Activated T-helper 9 cell treated with anti-CD3 and anti-CD28 coated beads, Interleukin-2, amount 50 U/mL, for 16 hours (primary cell): ENCODE results near the gene GRID1.
A peak's percentile ranks its signal among the peaks of the same experiment; 100 is the strongest.

ENCODE experiments used
- DNase-seq: peaks from one replicate; pipeline ENCODE4 v3.0.0-alpha.2; 2020; ENCODE audit warnings: low read depth

Gene GRID1

DNA sequence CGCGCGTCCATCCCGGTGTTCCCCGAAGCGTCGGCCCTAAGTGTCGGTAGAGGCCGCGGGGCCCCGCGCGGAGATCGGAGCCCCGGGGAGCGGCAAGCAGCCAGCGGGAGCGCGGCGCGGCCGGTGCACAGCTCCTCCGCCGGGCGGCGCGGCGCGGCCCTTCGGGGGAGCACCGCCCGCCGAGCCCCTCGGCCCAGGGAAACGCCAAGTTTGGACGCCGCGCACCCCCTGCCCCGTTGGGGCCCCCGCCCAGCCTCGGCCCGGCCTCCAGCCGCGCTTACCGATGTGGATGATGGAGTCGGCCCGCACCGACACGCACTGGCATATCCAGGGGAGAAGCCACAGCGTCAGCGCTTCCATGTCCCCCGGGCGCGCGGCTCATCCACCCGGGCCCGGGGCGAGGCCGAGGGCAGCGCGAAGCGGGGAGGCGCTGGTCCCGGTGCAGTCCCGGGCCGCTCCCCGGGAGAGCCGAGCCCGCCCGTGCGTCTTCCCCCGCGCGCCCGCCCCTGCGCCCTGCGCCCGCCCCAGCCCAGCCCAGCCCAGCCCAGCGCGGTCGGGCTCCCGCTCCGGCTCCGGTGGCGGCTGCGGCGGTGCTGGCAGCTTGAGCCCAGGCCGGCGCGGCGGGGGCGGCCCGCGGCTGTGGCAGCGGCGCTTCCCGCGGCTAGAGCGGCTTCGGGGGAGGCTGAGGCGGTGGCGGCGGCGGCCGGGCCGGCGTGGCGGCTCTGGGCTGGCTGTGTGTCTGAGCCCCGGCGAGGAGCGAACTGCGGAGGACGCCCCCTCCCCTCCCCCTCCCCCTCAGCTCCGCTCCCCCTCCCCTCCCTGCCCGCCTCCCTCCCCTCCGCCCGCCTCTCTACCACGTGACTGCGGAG is at the start of gene GRID1:
Gene GRID1 (minus strand): TSS at position 763 of the 869 bp plus-strand sequence.
- DNase-seq: no peak

DNA sequence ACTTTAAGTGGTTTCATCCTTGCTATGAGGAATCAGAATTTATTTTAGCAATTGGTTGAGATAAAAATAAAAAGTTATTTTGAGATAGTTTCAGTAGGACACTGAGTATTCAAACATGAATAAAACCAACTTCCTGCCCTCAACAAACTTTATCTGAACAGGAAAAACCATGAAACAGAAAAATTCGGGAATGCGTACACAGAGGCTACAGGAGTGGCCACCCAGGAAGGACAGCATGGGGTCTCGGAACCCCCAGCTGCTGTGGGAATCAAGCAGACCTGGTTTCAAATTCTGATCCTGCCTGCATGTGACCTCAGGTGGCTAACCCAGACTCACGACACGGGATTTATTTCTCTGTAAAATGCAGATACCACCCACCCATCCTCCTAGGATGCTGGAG is 49.0 kb upstream of the GRID1 start:
- no peak for DNase-seq

DNA sequence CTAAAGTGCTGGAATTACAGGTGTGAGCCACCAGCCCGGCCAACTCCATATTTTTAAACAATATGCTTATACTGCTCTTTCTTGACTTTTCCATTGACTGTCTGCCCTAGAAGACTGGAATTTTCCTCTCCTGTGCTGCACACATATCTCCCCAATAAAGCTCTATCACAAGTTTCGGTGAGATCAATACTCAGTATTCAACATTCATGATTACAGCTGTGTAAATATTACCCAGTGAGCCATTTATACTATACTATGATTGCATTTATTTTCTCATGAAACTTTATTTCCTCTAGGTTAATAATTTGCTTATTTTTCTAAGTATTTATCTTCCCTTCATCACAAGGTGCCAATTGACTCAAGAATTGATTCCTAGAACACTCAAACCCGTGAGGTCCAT is 48.5 kb upstream of the GRID1 start:
- DNase-seq: no peak

DNA sequence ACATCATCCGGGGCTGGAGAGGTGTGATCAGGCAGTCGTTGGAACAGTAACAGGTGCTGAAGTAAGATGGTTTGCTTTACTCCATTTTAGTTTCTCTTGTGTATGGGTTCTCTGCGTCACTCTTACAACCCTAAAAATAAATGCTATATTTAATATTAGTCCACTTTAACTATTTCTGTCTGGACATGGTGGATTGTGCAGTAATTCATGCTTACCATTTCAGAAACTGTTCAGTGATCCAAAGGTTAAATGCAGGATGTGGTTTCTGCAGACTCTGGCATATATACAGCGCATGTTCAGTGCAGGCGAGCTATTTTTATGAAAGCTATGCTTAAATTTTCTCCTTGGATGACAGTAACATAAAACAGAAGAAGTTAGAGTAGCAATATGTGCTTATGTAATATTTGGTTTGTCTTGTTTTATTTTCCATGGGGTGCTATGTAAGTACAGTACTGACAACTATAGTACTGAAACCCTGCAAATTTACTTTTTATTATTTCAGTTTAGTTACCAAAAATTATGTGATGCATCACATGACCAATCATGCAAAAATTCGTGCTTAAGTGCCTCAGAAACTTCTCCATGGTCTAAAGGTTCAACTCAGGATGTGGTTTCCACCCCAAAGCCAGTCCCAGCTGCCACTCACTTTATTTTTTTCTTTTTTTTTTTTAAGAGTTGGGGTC is 46.6 kb upstream of the GRID1 start:
- no peak for DNase-seq

DNA sequence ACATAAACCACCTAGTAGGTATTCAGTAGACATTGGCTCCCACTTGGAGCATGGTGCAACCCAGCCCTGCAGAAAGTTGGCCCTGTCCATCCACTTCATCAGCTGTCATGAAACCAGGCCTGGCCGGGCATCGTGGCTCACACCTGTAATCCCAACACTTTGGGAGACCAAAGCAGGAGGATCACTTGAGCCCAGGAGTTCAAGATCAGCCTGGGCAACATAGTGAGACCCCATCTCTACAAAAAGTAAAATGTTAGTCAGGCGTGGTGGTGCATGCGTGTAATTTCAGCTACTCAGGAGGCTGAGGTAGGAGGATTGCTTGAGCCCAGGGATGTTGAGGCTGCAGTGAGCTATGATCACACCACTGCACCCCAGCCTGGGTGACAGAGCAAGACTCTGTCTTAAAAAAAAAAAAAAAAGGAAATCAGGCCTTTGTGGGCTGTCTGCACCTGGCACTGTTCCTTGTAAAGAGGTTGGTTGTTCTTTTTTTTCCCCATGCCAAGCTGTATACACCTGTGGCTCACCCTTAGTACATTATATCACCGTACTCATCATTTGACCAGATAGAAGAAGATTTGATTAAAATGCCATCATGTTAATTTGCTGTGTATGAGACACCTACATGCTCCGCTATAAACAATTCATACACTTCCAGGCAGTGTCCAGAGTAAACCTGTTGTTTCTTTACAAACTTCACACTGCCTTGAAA is 45.4 kb upstream of the GRID1 start:
- DNase-seq: no peak

DNA sequence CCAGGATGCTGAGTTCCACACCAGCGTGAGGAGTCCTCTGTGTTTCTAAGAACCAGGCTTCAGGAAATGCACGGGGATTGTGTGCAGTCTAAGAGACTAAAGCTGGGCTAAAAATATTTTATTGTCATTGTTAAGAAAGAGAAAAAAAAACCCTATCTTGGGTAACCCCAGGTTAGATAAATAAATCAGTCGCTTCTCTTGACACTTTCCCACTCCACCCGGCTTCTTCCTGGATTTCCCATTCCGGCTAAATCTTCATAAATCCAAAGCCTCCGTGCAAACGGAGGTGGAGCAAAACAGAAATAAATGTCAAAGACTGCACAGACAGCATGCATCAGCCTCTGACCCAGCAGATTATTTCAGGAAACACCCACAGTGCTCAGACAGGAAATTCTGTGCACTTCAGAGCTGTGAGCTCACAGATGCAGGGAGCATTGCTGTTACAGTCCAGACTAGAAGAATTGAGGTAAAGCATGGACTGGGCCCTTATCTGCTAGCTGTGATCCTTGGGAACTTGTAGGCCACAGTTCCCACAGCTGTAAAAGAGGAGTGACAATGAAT is 44.8 kb upstream of the GRID1 start:
- no peak for DNase-seq

DNA sequence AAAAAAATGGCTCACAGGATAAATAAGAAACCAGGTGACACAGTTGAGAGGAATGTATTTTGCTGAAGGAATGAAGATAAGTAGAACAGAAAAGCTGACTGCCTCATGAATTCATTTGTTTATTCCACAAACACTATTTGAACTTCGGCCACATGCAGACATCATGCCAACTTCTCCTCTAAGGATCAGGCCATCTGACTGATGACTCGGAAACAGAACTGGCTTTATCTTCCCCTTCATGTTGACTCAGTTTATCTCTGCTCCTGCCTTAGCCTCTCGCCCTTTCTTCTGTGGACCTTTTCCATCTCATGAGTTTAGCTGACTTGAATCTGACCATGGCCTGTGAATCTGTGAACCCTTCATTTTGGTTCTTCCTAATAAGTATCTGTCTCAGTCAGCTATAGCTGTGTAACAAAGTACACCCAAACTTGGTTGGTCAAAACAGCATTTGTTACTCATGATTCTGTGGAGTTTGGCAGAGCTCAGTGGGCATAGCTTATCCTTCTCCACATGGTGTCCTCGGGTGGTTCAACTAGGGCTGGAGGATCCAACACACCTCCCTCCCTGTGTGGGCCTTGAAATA is 44.0 kb upstream of the GRID1 start:
- no peak for DNase-seq

DNA sequence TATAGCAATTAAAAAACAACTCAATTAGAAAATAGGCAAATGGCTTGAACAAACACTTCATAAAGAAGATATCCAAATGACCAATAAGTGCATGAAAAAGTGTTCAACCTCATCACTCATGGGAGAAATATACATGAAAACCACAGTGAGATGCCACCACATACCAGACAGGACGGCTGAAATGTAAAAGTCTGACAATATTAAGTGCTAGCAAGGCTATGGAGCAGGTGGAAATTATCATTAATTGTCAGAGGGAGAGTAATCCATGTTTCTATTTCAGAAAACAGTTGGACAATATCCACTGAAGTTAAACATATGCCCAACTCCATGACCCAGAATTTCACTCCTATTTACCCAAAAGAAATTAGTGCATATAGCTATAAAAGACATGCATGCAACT is 42.6 kb upstream of the GRID1 start:
- no peak for DNase-seq

DNA sequence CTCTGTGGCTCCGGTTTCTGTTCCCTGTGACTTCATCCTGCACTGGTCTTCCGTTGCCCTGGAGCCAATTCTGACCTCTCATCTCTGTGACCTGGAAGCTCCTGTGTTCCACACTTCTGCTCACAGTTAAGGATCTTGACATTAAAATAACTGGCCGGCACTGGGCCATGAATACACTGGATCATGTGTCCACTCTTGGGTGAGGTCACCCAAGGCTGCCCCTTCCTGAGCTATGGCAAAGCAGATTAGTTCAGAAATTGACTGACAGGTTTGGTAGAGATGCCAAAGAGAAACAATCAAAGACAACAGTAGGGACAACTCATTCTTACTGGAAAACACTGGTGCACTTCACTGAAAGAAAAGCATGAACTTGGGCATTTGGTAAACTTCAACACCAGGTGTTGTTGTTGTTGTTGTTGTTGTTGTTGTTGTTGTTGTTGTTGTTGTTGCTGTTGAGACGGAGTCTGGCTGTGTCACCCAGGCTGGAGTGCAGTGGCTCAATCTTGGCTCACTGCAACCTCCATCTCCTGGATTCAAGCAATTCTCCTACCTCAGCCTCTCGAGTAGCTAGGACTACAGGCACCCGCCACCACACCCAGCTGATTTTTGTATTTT is 36.7 kb upstream of the GRID1 start:
- no peak for DNase-seq

DNA sequence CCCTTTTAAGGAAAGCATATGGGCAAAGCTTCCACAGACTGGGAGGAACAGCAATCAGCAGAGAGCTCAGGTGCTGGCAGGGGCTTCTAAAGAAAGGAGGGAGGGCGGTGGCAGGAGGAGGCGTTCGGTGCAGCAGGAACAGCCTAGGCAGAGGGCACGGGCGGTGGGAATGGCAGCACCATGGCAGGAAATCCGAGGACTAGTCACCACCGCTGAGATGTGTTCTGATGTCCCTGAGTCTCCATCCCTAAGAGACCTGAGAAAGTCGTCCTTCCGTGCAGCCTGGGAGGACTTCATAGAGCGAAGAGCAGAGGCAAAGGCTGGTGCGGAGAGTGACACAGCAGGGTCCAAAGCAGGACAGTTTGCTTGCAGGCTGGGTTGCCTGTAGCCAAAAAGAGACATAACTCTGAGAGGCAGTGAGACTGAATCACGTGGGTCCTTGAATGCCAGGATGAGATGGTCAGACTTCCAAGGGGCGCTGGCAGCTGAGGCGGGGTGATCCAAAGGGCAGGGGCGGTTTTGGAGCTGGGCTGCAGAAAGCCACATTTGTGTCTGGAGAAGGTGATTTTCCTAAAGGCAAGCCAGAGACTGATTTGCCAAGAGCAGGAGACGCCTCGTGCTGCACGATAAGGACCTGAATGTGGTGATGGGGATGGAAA is 35.8 kb upstream of the GRID1 start:
- no peak for DNase-seq

DNA sequence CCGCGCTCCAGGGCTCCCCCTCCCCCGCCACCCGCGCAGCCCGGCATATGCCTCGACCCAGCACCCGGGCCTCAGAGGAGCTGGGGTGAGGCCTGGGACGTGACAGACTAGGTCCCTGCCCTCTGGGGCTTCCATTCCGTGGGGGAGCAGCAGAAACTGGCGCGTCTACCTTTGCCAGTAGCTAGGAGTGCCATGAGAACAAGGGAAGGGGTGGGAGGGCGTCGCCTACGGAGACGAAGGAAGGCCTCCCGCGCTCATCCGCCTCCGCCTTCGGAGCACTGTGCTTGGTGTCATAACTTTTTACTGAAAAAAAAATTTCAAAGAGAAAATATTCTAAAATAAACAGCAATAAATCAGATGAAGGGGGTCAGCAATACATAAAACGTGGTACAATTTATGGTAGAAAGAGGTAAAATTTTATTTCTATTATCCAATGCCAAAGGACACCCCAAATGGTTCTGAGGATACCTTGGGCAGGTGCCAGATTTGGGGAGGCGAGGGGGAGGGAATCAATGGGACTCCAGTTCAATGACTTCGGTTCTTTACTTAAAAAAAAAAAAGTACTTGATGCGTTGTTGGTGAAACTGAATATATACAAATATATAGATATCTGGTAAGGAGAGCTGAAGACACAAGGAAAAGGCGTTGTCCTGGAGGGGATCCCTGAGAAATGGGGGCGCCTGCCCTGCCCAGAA is 35.1 kb upstream of the GRID1 start:
- no peak for DNase-seq

DNA sequence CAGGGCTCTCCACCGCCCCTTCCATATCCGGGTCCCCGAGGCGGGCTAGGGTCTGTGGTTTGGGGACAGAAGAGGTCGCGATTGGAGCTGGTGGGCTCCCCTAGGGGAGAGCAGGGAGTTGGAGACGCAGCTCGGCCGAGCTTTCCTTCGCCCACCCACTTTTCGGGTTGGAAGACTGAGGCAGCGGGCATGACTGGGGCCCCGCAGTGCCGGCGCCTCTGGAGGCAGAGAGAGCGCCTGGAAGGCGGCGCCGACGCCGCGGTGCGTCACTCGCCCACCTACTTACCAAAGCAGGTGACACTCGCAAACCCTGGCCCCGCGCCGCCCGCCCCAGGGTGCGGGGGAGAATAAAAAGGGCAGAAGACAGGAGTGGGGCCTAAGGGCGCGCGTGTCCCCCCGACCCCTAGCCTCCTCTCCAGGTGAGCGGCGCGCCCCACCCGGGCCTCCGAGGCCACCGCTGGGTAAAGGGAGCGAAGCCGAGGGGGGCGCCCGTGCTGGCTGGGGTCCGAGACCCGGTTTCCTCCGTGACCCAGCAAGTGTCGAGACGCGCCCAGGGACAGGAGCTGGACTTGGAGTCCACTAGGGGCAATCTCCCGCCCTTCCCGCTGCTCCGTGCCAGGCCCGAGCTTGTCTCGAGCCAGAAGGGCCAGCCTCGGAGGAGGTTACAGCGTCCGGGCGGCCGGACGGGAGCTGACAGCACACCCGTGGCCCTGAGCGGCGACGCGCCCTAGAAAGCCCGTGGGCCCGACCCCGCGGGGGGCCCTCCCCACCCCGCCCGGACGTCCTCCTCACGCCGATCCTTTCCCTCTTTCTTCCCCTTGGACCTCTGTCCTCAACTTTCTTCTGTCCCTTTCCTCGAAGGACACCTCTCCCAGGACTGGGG is 34.4 kb upstream of the GRID1 start:
- peak; percentile 72 for DNase-seq

DNA sequence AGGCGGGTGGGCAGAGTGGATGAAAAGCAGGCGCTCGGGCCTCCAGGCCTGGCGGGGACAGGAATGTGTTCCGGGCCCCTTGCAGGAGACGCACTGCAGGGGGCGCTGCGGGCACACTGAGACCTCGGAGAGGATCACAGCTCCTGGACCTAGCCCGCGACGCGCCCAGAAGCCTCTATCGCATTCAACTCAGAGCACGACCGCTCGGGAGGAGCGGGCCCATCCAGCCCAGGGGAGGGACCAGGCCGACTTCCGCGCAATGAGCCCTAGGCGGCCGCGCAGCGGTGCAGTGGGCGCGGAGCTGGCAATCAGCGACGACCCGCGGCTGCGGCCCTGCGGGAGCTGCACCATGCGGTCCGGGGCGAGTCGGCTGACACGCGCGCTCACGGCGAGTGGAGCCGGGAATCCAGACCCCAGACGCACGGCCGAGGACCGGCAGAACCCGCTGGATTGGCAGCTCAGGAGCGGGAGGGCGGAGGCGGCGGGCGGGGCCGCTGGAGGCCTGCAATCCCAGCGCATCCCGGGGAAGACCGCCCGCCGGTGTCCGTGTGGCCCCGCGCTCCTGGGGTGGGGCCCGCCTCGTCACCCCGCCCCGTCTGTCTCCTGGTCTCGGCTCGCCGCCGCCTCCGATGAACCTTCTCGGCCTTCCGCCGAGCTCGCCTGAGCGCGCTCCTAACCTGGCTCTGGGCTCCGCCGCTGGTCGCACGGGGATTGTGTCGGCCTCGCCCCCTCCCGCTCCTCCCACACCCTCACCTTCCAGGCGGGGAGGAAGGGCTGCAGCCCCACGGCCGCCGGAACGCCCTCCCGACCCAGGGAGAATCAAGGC is 33.5 kb upstream of the GRID1 start:
- peak; percentile 92 for DNase-seq

DNA sequence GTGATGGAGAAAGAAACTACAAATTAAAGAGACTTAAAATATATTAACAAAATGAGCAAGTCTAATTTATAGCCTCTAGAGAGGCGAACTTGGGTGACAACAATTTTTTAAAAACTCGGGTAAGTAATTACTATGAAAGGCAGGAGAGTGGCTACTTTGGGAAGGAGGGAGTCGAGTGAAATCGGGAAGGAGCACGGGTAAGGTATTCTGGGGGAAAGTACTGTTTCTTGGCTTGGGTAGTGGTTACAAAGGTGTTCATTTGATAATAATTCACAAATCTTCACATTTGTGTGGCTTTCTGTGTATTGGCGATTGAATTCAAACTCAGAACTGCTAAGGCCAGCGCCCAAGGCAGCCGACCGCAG is 32.9 kb upstream of the GRID1 start:
- DNase-seq: no peak

DNA sequence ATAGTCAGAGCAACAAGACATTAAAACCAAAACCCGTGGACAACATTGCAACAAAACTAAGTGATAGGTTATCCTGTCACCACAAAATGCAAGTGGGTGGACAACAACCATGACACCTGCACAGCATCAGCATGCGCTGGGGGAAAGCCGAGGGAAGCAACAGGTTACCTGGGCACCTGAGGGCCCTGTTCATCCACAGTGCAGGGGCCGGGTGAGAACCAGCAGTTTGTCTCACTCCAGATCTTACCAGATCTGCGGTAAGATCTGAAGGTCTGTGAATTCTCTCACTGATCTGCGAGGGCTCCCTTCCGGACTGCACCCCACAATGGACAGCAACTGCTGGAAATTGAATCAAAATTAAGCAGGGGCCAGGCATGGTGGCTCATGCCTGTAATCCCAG is 30.5 kb upstream of the GRID1 start:
- no peak for DNase-seq

DNA sequence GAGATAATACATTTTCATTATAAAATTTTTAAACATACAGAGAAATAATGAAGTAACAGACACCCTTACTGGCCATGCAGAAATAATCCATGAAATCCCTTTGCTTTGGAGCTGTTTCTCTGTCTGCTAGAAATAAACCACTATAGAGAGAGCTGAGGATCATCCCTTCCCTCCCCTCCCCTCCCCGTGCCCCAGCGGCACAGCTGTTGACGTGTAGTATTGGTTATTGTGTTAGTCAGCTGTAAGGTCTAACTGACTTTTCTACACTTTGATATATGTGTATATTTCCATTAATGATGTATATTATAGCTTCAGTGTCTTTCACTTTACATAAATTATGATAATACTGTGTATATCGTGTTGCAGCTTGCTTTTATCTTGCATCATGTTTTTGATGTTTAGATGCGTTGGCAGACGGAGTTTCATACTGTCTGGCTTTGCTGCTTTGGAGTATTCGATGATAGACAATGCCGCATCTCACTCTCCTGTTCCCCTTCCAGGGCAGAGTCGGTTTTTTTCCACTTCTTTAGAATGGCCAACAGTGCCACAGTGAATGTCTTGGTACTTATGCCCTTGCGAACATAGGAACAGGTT is 27.4 kb upstream of the GRID1 start:
- DNase-seq: no peak

DNA sequence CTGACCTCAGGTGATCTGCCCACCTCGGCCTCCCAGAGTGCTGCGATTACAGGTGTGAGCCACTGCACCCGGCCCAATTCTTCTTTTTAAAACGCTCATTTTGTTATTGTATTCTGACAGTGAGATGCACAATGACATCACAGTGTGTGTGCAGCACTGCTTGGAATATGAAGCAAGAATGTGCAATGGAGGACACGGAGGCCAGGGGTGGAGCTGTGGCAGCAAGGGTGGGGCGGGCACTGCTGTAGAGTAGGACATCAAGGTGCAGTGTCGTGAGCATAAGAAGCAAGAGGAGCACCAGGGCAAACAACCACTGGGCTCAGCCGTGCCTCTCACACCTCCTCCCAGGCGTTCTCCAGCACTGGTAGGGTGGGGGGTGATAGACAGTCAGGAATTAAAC is 26.8 kb upstream of the GRID1 start:
- DNase-seq: no peak

DNA sequence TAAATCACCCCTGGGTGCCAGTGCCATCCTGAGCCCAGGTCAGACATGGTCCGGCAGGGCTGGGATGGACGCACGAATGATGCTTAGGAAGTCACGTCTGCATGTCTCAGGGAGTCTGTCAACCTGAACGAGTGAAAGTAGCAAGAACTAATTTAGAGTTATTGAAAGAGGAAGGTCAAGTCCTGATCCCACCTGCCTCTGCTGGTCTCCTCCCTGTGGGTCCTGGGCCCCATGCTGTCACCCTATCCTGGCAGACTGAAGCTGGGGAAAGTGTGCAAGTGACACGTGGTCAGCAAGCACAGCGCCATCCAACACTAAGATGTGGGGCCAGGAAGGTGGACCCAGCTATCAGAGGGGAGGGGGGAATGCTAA is 26.1 kb upstream of the GRID1 start:
- no peak for DNase-seq
